ENCODE results near the gene TSHZ2. TPM values are rescaled to one million over a fixed set of nuclear protein-coding genes. Genes with fewer than 3 reads are reported as not detected.

Gene TSHZ2
- total and polyA plus RNA-seq, 2 of the 4 experiments (the other 2 are of a cell fraction): under 0.01 to 0.02 TPM

DNA sequence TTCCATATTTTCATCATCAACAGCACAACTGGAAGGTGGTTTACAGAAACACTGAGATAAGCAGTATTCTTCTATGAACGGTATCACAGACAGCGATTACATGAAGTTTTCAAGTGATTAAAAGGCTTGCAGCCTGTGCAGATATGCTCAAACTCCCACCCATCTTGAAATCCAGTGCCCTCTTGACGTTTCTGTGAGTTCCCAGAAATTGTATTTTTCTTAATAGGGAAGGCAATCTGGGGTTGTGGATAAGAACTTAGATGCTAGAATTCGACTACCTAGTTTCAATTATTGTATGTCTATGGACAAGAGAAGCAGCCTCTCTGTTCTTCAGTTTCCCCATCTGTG lies 331.2 kb downstream of the TSHZ2 start:
- Histone ChIP-seq H2AK5ac (ENCODE audit: low read depth, low read length) (no peak overlapping the region), H2BK120ac (ENCODE audit: low read depth, low read length) (no peak overlapping the region), H3K18ac (ENCODE audit: low read depth, low read length) (no peak overlapping the region), H2BK20ac (ENCODE audit: low read depth, low read length) (no peak overlapping the region), H3K4me2 (ENCODE audit: low read depth, low read length) (no peak overlapping the region), H4K91ac (ENCODE audit: insufficient read depth, low read depth, low read length) (no peak overlapping the region), H3K9me3 (ENCODE audit: control insufficient read depth, insufficient read depth, low read length) (no peaks in the 10 kb centered on the region), H3K27me3 (ENCODE audit: control insufficient read depth, insufficient read depth, low read length) (no peaks in the 10 kb centered on the region), H4K20me1 (ENCODE audit: insufficient read depth, low read length) (no peaks in the 10 kb centered on the region), H3K27ac (ENCODE audit: insufficient read depth, low read length) (peak overlapping the region; percentile 56; the same call in 1 of the 2 replicates), H3K4me3 (ENCODE audit: insufficient read depth, low read depth, low read length) (no peak overlapping the region), H3K9me1 (ENCODE audit: insufficient read depth, low read length) (no peaks in the 10 kb centered on the region), H3K79me1 (ENCODE audit: low read depth in 1 of 2, low read length in 2 of 2) (no peaks in the 10 kb centered on the region), H2AFZ (replicated peaks; ENCODE audit: low read length, poor library complexity) (no peak overlapping the region), H2AK9ac (replicated peaks; ENCODE audit: low read depth, low read length, poor library complexity) (no peak overlapping the region), H3K23ac (ENCODE audit: low read depth, low read length) (no peak overlapping the region), H3K14ac (replicated peaks; ENCODE audit: low read depth, low read length) (no peak overlapping the region), H3K36me3 (ENCODE audit: control insufficient read depth, insufficient read depth, low read length) (no peaks in the 10 kb centered on the region), H3K56ac (ENCODE audit: extremely low read depth, insufficient read depth, low read length) (no peak overlapping the region), H3K9ac (ENCODE audit: low read depth, low read length) (no peak overlapping the region), H2BK15ac (ENCODE audit: low read depth, low read length) (no peak overlapping the region), H4K5ac (ENCODE audit: low read depth, low read length) (no peak overlapping the region), H3K4me1 (ENCODE audit: control insufficient read depth, insufficient read depth, low read length) (no peaks in the 10 kb centered on the region), H3K4ac (ENCODE audit: low read depth, low read length) (no peak overlapping the region), H4K8ac (ENCODE audit: low read depth in 2 of 2, low read length in 2 of 2) (no peak overlapping the region), H2BK5ac (ENCODE audit: low read depth, low read length, poor library complexity, severe bottlenecking) (no peak overlapping the region)
- ChIA-PET CTCF (no interaction called here), POLR2A (ENCODE audit: unreplicated experiment) (no interaction called here)
- dilution Hi-C loops (cut with HindIII; ENCODE audit: low sequenced_read_pairs, unreplicated experiment): no loop called here
- ATAC-seq (ENCODE audit: low read depth) (no peak), DNase-seq (no peak)
- BruUV-seq (replicated peaks): no TSS peak
- intact Hi-C loops (cut with micrococcal nuclease): no loop called here
- TF ChIP-seq, protein P1, sequence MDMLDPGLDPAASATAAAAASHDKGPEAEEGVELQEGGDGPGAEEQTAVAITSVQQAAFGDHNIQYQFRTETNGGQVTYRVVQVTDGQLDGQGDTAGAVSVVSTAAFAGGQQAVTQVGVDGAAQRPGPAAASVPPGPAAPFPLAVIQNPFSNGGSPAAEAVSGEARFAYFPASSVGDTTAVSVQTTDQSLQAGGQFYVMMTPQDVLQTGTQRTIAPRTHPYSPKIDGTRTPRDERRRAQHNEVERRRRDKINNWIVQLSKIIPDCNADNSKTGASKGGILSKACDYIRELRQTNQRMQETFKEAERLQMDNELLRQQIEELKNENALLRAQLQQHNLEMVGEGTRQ (IDR thresholded peaks at IDR 0.05; ENCODE audit: low read depth, low read length): no peak
- no peak for TF ChIP-seq RFX5 (IDR thresholded peaks at IDR 0.05; ENCODE audit: low read depth, low read length)
- no peak for TF ChIP-seq MXI1 (IDR thresholded peaks at IDR 0.05; ENCODE audit: borderline replicate concordance, low read depth, low read length)
- TF ChIP-seq FOS (IDR thresholded peaks at IDR 0.05; ENCODE audit: low read depth, low read length): no peak
- no peak for TF ChIP-seq CEBPB (IDR thresholded peaks at IDR 0.05; ENCODE audit: low read depth, low read length)
- no peak for TF ChIP-seq RCOR1 (IDR thresholded peaks at IDR 0.05; ENCODE audit: insufficient replicate concordance, low read length)
- no peak for TF ChIP-seq MAFK (IDR thresholded peaks at IDR 0.05; ENCODE audit: low read depth, low read length)
- no peak for TF ChIP-seq MAZ (IDR thresholded peaks at IDR 0.05; ENCODE audit: borderline replicate concordance, low read depth, low read length)
- TF ChIP-seq ELK1 (IDR thresholded peaks at IDR 0.05; ENCODE audit: borderline replicate concordance, low read depth, low read length): no peak
- TF ChIP-seq BHLHE40 (IDR thresholded peaks at IDR 0.05; ENCODE audit: low read depth, low read length): no peak
- TF ChIP-seq RAD21 (IDR thresholded peaks at IDR 0.05; ENCODE audit: low read length): no peak
- TF ChIP-seq SMC3 (IDR thresholded peaks at IDR 0.05; ENCODE audit: low read depth, low read length): no peak
- no peak for TF ChIP-seq CHD1 (IDR thresholded peaks at IDR 0.05; ENCODE audit: low read depth, low read length)
- no peak for TF ChIP-seq NFE2L2 (IDR thresholded peaks at IDR 0.05; ENCODE audit: low read depth, low read length)
- TF ChIP-seq CTCF (conservative IDR thresholded peaks at IDR 0.05; ENCODE audit: low read depth, low read length): no peak
- no peak for TF ChIP-seq POLR2A (IDR thresholded peaks at IDR 0.05; ENCODE audit: low read depth, low read length)
- WGBS, 2 experiments (ENCODE audit: extremely low coverage in 2 of 2, insufficient read length in 1 of 2): no CpG with 5 or more reads among the region's 4 CpGs
- in situ Hi-C loops (cut with MboI; ENCODE audit: low sequenced_read_pairs): no loop called here

Measured in IMR-90 (cell line).